ENCODE measurements around the gene SMCP. TPM values are rescaled to one million over a fixed set of nuclear protein-coding genes. Genes with fewer than 3 reads are reported as not detected.
A peak's percentile ranks its signal among the peaks of the same experiment; 100 is the strongest.

The SMCP gene, protein sequence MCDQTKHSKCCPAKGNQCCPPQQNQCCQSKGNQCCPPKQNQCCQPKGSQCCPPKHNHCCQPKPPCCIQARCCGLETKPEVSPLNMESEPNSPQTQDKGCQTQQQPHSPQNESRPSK
- total RNA-seq (2014; rRNA removed; shearing (Covaris generic)), result not detected in 2 replicates

DNA sequence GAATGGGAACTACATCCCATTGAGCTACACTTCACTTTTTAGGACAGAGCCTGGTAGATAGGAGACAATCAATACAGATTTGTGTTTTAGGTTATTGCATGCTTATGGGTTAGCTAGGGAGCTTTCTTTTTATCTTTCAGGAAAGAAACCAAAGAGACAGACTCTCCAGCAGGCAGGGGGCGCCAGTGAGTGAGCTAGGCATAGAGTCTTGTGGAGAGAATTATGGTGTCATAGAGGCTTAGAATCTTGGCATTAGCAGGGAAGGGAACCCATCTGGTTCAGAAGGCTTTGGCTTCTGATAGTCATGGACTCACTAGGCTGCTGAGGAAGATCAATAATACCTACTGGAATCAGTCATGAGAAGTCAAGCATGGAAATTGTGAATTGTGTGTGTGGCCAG lies at the start of gene SMCP:
Gene SMCP (plus strand): TSS at position 281 of the 400 bp plus-strand sequence. CDS start 6,101 bp downstream, outside the sequence.
- DNase-seq (ENCODE audit: low read depth), result peak; percentile 25

DNA sequence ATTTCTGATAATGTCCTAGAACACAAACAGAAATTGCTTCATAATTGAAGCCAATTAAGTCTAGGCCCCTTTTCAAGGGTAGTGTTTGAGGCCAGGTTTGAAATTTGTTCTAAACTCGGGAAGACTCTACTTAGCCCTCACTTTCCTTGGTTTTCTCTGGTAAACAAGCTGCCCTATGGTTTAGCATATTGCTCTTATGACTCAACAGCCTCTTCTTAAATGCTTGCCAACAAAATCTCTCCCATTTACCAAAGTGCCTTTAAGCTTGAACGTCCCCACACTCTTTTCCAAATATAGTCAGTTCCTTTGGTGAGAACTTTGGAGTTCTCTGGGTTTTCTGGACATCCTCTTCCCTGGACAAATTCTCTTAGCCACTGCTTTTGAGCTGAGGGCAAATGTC lies 41.3 kb upstream of the SMCP start:
- DNase-seq (ENCODE audit: low read depth), result no peak

DNA sequence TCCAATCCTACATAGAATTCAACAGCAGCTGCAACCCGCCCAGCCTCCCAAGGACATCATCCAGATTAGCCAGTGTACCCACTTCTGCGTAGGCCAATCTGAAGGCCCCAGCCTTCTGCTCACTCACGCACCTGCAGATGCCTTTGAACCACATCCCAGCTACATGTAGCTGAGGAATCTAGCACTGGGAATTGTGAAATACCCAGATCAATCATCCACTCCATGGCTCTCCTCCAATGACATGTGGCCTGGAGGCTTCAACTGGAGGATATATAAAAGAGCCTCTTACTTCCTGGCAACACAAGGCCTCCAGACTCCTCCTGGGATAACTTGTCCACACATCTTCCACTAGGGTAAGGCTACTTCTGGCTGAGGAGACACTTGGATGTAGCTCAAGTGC lies 35.6 kb upstream of the SMCP start, which contains the start of gene LCE6A:
Gene LCE6A (plus strand): TSS at position 301 of the 400 bp plus-strand sequence. CDS start 665 bp downstream, outside the sequence.
- no peak for DNase-seq (ENCODE audit: low read depth)

GRCh38 chr1:152855661-152856060 lies 22.5 kb upstream of the SMCP start:
- no peak for DNase-seq (ENCODE audit: low read depth)

- DNase-seq (ENCODE audit: low read depth), result no peak
Measured at GRCh38 chr1:152858062-152858461, 20.1 kb upstream of the SMCP start.

DNA sequence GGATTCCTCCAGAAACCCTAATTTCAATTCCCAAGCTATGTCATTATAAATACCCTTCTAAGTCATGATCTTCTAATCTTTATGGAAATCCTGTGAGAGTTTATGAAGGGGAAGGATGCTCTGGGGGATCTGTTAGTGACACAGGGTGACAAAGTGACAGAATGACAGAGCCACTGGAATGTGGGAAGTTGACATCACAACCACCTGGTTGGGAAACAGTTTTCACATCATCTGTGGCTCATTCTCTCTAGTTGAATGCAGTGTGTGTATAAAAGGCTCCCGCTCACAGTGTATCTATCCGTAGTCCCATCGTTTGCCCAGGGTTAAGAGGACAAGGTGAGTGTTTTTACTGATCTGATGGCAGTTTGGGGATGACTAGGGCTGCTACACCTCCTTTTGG lies 18.4 kb upstream of the SMCP start, which contains the start of gene LCE7A:
Gene LCE7A (plus strand): TSS at position 301 of the 400 bp plus-strand sequence. CDS start 702 bp downstream, outside the sequence.
- no peak for DNase-seq (ENCODE audit: low read depth)

GRCh38 chr1:152860129-152860528 lies 18.0 kb upstream of the SMCP start:
- no peak for DNase-seq (ENCODE audit: low read depth)

DNA sequence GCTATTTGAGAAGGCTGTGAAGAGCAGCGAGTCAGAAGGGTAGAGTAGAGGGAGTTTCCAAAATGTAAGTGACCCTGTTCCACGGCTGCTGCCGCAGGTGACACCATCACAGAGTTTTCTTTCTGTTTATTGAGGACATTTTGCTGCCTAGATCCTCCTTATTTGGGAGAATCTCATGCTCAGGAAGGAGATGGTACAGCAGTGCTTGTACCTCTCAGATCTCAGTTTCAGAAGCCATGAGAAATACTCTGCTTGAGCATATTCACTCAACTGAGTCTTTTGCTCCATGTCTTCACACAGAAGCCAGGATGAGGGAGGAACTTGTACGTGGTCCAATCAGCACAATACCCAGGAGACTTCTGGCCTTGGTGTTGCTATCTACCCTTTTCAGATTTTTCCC lies 16.7 kb upstream of the SMCP start:
- no peak for DNase-seq (ENCODE audit: low read depth)

- DNase-seq (ENCODE audit: low read depth), result no peak
Measured at GRCh38 chr1:152864443-152864842, 13.7 kb upstream of the SMCP start.

DNA sequence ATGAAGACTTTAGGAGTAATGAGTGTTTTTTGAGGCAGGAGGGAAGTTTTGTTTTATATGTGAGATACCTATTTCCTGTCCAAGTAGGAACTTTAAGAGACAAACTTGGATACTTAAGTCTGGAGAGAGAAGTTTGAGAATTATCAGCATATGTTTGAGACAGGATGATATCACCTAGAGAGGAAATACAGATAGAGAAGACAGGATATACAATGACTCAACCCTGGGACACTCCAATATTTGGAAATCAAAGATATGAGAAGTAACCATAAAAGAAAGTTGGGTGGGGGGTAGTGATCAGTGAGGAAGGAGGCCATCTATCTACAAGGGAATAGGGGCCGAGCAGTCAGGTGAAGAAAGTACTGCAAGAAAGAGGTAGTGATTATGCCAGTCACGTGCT lies 11.8 kb upstream of the SMCP start:
- DNase-seq (ENCODE audit: low read depth), result no peak

GRCh38 chr1:152869808-152870419 lies 8.2 kb upstream of the SMCP start:
- DNase-seq (ENCODE audit: low read depth), result peak; percentile 78

GRCh38 chr1:152870831-152871730 lies 7.0 kb upstream of the SMCP start:
- DNase-seq (ENCODE audit: low read depth), result peak; percentile 55

- DNase-seq (ENCODE audit: low read depth), result no peak
Measured at GRCh38 chr1:152871731-152872126, 6.4 kb upstream of the SMCP start.

DNA sequence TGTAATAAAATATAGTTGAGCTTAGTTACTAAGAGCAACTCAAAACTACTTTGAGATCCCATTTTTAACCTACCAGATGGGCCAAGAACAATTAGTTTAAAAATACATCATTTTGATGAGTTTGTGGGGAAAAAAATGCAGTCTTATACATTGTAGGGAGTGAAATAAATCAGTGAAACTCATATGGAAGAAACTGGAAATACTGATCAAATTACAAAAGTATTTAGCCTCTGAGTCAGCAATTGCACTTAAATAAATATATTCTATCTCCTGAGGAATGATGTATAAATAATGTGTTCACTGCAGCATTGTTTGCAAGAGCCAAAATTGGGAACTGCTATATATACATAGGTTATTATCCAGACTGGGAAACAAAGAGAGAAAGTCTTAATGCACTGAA lies 4.6 kb upstream of the SMCP start:
- no peak for DNase-seq (ENCODE audit: low read depth)

- no peak for DNase-seq (ENCODE audit: low read depth)
Measured at GRCh38 chr1:152876827-152877226, 1.3 kb upstream of the SMCP start.

DNA sequence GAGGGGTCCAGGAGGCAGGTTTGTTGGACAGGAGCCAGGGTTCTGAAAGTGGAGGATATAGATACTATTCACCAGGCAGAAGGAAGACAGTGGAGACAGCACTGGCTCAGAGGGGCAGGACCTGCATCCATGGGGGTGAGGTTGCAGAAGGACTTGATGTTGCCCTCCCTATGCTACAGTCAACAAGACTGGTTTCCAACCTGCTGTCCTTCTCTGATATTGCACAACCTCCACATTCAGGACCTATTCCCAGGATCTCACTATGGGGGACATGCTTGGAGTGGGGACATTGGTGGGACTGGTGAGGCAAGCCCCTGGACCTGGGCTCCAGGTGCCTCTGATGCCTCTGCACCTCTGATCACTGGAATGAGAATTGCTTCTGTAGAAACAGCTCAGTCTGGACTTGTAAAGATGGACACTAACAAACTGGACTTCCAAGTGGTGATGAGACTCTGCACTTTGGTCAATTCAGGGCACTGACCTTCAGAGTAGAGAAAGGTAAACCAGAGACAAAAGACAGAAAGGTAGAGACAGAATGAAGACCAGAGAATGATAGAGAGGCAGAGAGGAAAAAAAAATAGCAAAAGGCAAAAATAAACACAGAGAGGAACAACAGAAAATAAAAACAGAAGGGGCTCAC lies 1.6 kb downstream of the SMCP start:
- no peak for DNase-seq (ENCODE audit: low read depth)

DNA sequence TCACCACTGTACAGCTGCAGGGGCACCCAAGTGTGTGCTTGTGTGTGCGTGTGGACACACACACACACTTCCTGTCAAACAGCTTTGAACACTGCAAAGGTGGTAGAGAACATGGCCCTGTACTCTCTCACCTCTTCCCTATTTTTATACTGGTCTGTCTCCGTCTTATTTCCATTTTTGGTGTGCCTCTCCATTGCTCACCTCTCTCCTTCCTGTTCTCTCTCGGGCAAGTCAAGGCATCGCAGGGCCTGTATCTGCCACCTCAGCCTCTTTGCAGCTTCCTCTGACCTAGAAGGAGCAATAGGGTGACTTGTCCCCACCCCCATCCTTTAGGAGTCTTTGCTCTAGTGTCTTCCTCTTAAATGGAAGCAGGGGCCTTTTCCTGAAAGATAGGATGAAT lies 2.2 kb downstream of the SMCP start:
- DNase-seq (ENCODE audit: low read depth), result no peak

DNA sequence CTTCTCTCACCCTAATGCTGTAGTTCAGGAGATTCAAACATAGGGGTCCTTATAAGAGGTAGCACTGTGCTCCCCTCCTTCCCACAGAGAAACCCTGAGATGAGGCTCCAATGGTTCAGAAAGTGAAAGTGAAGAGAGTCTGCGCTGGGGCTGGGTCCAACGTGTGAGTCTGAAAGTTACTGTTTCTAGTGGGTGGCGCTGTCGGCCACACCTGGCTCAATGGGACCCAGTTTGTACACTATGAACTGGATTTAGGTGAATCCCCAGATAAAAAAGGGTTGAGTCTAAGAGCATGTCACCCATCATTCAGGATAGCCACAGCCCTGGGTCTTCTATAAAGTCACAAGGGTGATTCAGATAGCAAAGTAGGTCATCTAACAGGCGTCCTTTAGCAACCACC lies 2.8 kb downstream of the SMCP start:
- peak; percentile 30 for DNase-seq (ENCODE audit: low read depth)

GRCh38 chr1:152884085-152884484 lies 6.0 kb downstream of the SMCP start:
- no peak for DNase-seq (ENCODE audit: low read depth)

GRCh38 chr1:152884506-152884905 lies 6.4 kb downstream of the SMCP start:
- no peak for DNase-seq (ENCODE audit: low read depth)

DNA sequence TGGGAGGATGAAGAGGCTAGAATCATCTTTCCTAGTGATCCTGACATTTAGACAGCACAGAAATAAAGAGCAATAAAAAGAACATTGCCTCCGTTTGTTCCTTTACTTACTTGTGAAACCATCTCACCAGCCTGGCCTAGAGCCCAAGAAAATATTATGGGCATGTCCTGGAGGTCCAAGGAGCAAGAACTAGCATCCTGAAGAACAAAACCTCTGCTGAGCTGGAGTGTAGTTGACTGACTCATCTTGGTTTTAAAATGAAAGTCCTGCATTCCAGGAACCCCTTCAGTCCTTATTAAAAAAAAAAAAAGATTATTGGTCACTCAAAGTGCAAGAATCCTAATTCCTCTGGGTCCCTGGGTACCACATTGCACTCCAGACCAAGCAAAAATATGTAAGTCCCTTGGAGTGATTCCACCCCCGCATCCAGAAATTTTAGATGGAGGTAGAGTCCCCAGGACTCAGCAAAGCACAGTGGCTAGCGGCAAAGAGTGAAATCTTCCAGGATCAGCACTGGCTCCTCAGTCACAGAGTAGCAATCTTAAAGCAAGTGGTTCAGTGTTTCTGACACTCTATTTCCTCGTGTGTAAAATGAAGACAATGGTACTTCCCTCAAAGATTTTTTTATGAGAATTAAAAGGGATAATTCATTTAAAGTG lies 7.0 kb downstream of the SMCP start:
- DNase-seq (ENCODE audit: low read depth), result peak; percentile 42

DNA sequence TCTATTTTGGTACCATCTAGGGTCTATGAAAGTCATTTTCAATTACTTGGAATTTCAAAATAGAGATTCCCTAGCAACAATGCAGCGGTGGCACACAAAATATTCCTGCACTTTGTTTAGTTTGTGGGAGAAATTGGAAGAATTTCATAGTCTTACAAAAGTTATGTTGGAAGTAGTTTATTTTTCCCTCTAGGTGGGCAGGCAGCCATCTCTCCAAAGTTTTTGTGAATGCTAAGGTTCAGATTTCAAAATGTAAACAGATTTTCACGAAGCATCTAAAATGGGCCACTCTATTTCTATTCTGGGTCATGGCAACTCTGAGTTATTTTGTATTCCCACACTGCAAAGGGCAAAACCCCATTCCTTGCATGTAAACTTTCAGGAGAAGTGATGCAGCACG lies 8.0 kb downstream of the SMCP start:
- no peak for DNase-seq (ENCODE audit: low read depth)

Data from Daoy (cell line).